Fibroblast of lung (primary cell): ENCODE data around the gene KCNC3. TPM values are rescaled to one million over a fixed set of nuclear protein-coding genes. Genes with fewer than 3 reads are reported as not detected.
"Not testable (repeated sequence)": the region's sequence is repeated elsewhere in the genome, so short reads cannot be mapped to it uniquely, and the experiment has no call there.

Experiments used
- DNase-seq, 2 donors: peaks; one replicate each; pipeline versions ENCODE4 v3.0.0 to v3.0.0-alpha.2; 2010; ENCODE audit warnings: low read depth in 2 of 2
- H2AFZ ChIP-seq: 2 replicates; pipeline ENCODE4 v1.5.1; 2012; ENCODE audit warnings: low read length, control low read depth, inconsistent platforms
- H3K27ac ChIP-seq: 2 replicates; pipeline ENCODE4 v1.5.1; 2011; ENCODE audit warnings: low read length, control low read depth; ENCODE audit not compliant: insufficient read depth
- H3K27me3 ChIP-seq: 2 replicates; pipeline ENCODE4 v1.5.1; 2011; ENCODE audit warnings: mild to moderate bottlenecking, low read length; ENCODE audit not compliant: control insufficient read depth, insufficient read depth
- H3K36me3 ChIP-seq: 2 replicates; pipeline ENCODE4 v1.5.1; 2011; ENCODE audit warnings: low read length; ENCODE audit not compliant: control insufficient read depth, insufficient read depth
- H3K4me1 ChIP-seq: 2 replicates; pipeline ENCODE4 v1.5.1; 2011; ENCODE audit warnings: low read length; ENCODE audit not compliant: control insufficient read depth, insufficient read depth; ENCODE audit errors: extremely low read depth
- H3K4me2 ChIP-seq: 2 replicates; pipeline ENCODE4 v1.5.1; 2011; ENCODE audit warnings: low read length, control low read depth; ENCODE audit not compliant: insufficient read depth; ENCODE audit errors: extremely low read depth
- H3K4me3 ChIP-seq, 4 experiments: fragments of 200-600 bp in 1 of 4; sonication (generic) in 1 of 4; replicated peaks in 1 of 4; 2 replicates each; pipeline ENCODE4 v1.5.1; 2011 to 2016; ENCODE audit warnings: low read length in 4 of 4, low read depth in 3 of 4, mild to moderate bottlenecking in 3 of 4, control low read depth in 2 of 4, inconsistent platforms in 1 of 4, mixed read lengths in 1 of 4; ENCODE audit not compliant: insufficient read depth in 1 of 4; ENCODE audit errors: control extremely low read depth in 1 of 4
- H3K79me2 ChIP-seq: 2 replicates; pipeline ENCODE4 v1.5.1; 2012; ENCODE audit warnings: mild to moderate bottlenecking, low read length, inconsistent platforms; ENCODE audit not compliant: control insufficient read depth, insufficient read depth
- H3K9ac ChIP-seq: 2 replicates; pipeline ENCODE4 v1.5.1; 2011; ENCODE audit warnings: mild to moderate bottlenecking, low read length, control low read depth; ENCODE audit not compliant: insufficient read depth
- H3K9me3 ChIP-seq: 2 replicates; pipeline ENCODE4 v1.5.1; 2012; ENCODE audit warnings: low read depth, low read length; ENCODE audit not compliant: control insufficient read depth, insufficient read depth
- H4K20me1 ChIP-seq: 2 replicates; pipeline ENCODE4 v1.5.1; 2011; ENCODE audit warnings: low read length; ENCODE audit not compliant: control insufficient read depth, insufficient read depth; ENCODE audit errors: extremely low read depth
- CTCF ChIP-seq, 2 donors: IDR thresholded peaks in 1 of 2; conservative IDR thresholded peaks in 1 of 2; 1 replicate in 1 of 2; 2 replicates in 1 of 2; pipeline ENCODE4 v1.5.1; 2011 to 2012; ENCODE audit warnings: low read length in 2 of 2, control low read depth in 1 of 2, inconsistent platforms in 1 of 2, low read depth in 1 of 2, mild to moderate bottlenecking in 1 of 2
- EZH2 ChIP-seq: IDR thresholded peaks from 2 replicates; pipeline ENCODE4 v1.5.1; 2012; ENCODE audit warnings: low read length, control low read depth, mild to moderate bottlenecking; ENCODE audit errors: missing control alignments
- polyA plus RNA-seq, 2 donors: library from polyadenylated mRNA; depleted of rRNA in 1 of 2; stranded (reverse) in 1 of 2; unstranded in 1 of 2; fragments of >200 nt; gene quantifications; 2 replicates each; pipeline ENCODE4 v1.2.1, GENCODE V29; 2011 to 2012; ENCODE audit warnings: missing spikeins in 1 of 2
- total RNA-seq: library from RNA; depleted of rRNA; stranded (reverse); fragments of >200 nt; gene quantifications from 2 replicates; pipeline ENCODE4 v1.2.1, GENCODE V29; 2014

Gene KCNC3
- total and polyA plus RNA-seq, 2 donors (not counting 1 experiment from before 2014, with no cell fraction given) = under 0.01 to 0.01 TPM

GRCh38 chr19:50352242-50352641 is 23.1 kb upstream of the KCNC3 start:
- no peak for TF ChIP-seq CTCF (conservative IDR thresholded peaks at IDR 0.05 in 1 of 2, IDR thresholded peaks at IDR 0.05 in 1 of 2; ENCODE audit: low read depth in 1 of 2, low read length in 2 of 2)
- Histone ChIP-seq H3K4me3 (no peak overlapping the region), H3K79me2 (no peaks in the 10 kb centered on the region), H3K36me3 (no peaks in the 10 kb centered on the region), H3K9ac (no peak overlapping the region), H3K27me3 (no peaks in the 10 kb centered on the region), H4K20me1 (no peaks in the 10 kb centered on the region), H3K4me1 (no peaks in the 10 kb centered on the region), H3K27ac (no peak overlapping the region), H3K9me3 (no peaks in the 10 kb centered on the region), H3K4me2 (no peak overlapping the region), H2AFZ (no peak overlapping the region)
- DNase-seq = no peak

- DNase-seq = no peak
These were observed 20.3 kb upstream of the KCNC3 start for GRCh38 chr19:50349277-50350057.

GRCh38 chr19:50347089-50347581 is 18.0 kb upstream of the KCNC3 start:
- not testable (repeated sequence) for H3K36me3 ChIP-seq, H3K9ac ChIP-seq, H3K27me3 ChIP-seq, H3K4me3 ChIP-seq, H4K20me1 ChIP-seq, H3K9me3 ChIP-seq, H3K79me2 ChIP-seq, H3K27ac ChIP-seq, H3K4me1 ChIP-seq, DNase-seq, H2AFZ ChIP-seq, H3K4me2 ChIP-seq

More at GRCh38 chr19:50349277-50350057, 20.3 kb upstream of the KCNC3 start:
- no peaks in the 10 kb centered on the region for H3K4me1 ChIP-seq
- H3K27ac ChIP-seq = no peak overlapping the region
- H3K36me3 ChIP-seq = no peaks in the 10 kb centered on the region
- no peaks in the 10 kb centered on the region for H3K27me3 ChIP-seq
- H3K79me2 ChIP-seq = no peaks in the 10 kb centered on the region
- no peaks in the 10 kb centered on the region for H4K20me1 ChIP-seq
- no peak overlapping the region for H3K4me2 ChIP-seq
- H2AFZ ChIP-seq = no peak overlapping the region
- H3K4me3 ChIP-seq = no peak overlapping the region
- TF ChIP-seq EZH2 (no peak), CTCF (conservative IDR thresholded peaks at IDR 0.05 in 1 of 2, IDR thresholded peaks at IDR 0.05 in 1 of 2; ENCODE audit: low read depth in 1 of 2, low read length in 2 of 2) (no peak)
- no peaks in the 10 kb centered on the region for H3K9me3 ChIP-seq
- H3K9ac ChIP-seq = no peak overlapping the region
